Smooth muscle cell of the brain vasculature (primary cell): ENCODE measurements around the gene TTC12.

Source experiments
- DNase-seq: peaks from one replicate; pipeline ENCODE4 v3.0.0-alpha.2; 2012; ENCODE audit warnings: low read depth, low spot score

The TTC12 gene

GRCh38 chr11:113404859-113405430 lies 90.6 kb downstream of the TTC12 start:
- DNase-seq: no peak

DNA sequence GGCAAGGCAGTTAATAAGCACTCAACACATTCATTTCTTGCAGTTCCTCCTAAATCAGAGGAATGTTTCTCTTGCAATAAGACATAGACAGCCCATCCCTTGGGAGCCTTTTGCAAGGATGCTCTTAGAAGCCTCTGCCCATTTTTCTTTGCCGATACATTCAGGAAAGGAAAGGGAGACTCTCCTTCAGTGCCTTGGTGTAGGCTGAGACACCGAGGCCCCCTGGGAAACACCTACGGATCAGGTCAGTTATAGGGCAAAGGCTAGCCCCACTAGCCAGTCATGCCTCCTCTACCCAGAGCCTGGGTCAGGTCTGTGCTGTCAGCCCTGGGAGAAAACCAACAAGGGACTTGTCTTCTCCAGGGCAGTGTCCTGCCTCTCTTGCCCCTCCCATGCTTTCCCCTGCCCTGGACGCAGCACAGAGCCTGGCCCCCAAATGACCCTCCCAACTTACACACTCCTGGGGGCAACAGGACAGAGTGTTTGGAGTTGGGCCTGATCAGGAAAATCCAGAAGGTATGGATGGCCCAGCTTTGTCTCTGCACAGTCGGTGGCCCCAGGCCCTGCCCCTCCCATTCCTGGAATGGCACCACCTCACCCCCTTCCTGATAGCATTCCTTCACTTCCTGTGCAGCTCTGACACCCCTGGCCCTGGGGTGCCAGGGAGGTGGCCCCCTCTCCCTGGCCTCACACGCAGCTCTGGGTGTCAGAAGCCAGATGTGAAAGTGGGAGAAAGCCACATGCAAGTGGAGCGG lies 91.5 kb downstream of the TTC12 start:
- DNase-seq: no peak

- DNase-seq: no peak
These were observed 92.8 kb downstream of the TTC12 start for GRCh38 chr11:113407163-113407562.

GRCh38 chr11:113408206-113408605 lies 93.8 kb downstream of the TTC12 start:
- no peak for DNase-seq

DNA sequence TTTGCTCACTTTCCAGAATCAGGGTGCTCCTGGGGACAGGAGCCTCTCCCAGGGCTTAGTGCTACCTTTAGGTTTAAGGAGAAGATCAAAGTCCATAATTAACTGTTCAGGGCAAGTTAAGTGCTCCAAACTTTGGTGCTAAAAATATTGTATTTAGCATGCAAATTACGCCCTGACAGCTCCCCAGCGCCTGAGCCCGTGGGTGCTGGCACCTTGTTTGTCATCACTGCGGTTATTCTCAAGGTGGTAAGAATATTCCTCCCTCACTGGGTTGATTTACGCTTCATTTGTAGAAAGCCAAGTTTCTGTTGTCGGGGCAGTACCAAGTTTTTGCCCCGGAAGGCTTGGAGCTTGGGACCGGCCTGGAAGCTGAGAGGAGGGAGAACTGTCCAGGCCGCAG lies 94.5 kb downstream of the TTC12 start:
- DNase-seq: no peak

DNA sequence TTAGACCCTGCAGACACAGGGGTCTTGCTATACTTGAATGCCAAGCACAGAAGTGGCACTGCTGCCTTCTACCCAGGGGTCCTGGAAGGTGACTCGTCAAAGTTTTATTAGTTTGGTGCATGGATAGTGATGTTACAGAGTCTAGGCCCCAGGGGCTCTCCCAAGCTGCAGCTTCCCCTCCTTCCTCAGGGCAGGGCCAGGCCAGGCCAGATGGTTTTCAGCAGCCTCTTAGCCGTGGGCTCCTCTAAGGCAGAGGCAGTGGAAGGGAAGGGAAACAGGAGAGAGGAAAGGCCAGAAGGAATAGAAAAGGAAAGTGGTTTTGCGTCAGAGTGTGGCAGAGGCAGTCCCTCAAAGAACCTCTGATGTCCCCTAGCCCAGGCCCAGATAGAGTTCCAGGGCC lies 95.1 kb downstream of the TTC12 start:
- DNase-seq: no peak

DNA sequence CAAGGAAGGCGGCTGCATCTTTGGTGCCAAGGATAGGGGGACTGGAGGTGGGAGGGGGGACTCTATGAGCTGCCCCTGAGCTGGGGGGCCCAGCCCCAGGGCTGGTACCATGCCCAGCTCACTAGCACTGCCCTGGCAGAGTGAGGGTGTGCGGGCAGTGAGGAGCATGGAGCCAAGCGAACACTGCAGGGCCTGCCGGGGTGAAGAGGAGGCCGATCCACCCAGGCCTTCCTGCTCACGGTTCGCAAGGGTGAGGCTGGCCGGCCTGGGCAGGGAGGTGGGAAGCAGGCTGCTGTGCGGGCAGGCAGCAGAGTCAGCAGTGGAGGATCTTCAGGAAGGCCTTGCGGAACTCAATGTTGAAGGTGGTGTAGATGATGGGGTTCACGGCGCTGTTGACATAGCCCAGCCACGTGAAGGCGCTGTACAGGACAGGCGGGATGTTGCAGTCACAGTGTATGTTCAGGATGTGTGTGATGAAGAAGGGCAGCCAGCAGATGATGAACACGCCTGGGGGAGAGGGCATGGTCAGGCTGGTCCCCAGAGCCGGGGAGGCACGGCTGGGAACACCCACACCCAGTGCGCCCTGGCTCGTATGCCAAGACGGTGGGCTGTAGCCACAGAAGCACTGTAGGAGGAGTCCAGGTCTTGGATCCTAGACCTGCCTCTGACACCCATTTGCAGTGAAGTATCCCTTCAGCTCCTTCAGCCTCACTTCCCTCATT lies 96.2 kb downstream of the TTC12 start:
- no peak for DNase-seq

GRCh38 chr11:113411536-113411935 lies 97.2 kb downstream of the TTC12 start:
- DNase-seq: no peak

- no peak for DNase-seq
These were observed 98.3 kb downstream of the TTC12 start for GRCh38 chr11:113412675-113413074.

GRCh38 chr11:113415343-113415742 lies 101.0 kb downstream of the TTC12 start:
- no peak for DNase-seq
